Measurements from ENCODE around the gene LRMDA.

The LRMDA gene

GRCh38 chr10:75401569-75402485, 29.6 kb upstream of the LRMDA start, which contains the start of gene ZNF503:
ZNF503 (minus strand) TSS chr10:75401764; CDS start chr10:75401419, 345 bp downstream.
- DNase-seq (ENCODE audit: low read depth, low spot score): peak; percentile 99

GRCh38 chr10:75402486-75403143, 28.8 kb upstream of the LRMDA start:
- no peak for DNase-seq (ENCODE audit: low read depth, low spot score)

GRCh38 chr10:75403144-75403938, 28.1 kb upstream of the LRMDA start:
- DNase-seq (ENCODE audit: low read depth, low spot score): peak; percentile 61

GRCh38 chr10:75403939-75404814, 27.2 kb upstream of the LRMDA start:
- peak; percentile 45 for DNase-seq (ENCODE audit: low read depth, low spot score)

- peak; percentile 53 for DNase-seq (ENCODE audit: low read depth, low spot score)
These were observed 26.4 kb upstream of the LRMDA start for GRCh38 chr10:75404815-75405597.

DNA sequence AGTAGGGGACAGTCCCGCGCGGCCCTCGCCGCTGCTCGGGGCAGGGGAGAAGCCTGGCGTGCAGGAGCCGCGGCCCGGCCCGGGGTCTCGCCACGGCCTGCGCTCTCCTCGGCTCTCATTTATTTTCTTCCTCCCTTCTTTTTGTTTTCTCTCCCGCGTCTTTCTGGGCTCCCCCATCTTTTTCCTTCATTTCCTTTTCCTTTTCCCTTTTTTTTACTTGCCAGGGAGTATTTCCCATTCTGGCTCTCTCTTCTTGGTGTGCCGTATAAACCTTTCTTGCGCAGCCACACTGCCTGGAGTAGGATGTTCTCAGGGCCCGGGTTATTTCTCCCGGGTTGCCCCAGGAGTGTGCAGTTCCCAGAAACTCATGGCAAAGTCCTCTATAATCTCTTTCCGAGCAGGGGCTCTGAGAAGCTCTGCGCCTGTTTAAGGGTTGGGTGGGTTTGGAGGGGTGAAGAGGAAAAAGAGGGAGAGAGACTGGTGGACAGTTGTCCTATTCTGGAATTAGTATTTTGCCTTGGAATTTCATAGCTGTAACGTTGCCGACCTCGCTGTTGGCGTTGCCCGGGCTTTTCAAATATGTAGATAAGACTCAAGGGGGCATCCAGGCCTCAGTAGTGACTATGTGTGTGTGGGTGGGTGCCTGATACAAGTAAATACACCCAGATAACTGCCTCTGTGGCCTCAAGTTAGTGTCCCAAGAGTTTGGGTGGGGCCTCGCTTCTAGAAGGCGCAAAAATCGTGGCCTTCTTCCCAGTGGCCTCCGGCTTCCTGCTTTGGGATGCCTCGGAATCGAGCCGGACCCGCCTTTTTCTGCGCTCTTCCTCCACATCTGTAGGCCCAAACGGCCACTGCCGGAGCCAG, 25.6 kb upstream of the LRMDA start:
- peak; percentile 34 for DNase-seq (ENCODE audit: low read depth, low spot score)

GRCh38 chr10:75406462-75407223, 24.8 kb upstream of the LRMDA start:
- DNase-seq (ENCODE audit: low read depth, low spot score): no peak

GRCh38 chr10:75407224-75407712, 24.2 kb upstream of the LRMDA start:
- peak; percentile 48 for DNase-seq (ENCODE audit: low read depth, low spot score)

DNA sequence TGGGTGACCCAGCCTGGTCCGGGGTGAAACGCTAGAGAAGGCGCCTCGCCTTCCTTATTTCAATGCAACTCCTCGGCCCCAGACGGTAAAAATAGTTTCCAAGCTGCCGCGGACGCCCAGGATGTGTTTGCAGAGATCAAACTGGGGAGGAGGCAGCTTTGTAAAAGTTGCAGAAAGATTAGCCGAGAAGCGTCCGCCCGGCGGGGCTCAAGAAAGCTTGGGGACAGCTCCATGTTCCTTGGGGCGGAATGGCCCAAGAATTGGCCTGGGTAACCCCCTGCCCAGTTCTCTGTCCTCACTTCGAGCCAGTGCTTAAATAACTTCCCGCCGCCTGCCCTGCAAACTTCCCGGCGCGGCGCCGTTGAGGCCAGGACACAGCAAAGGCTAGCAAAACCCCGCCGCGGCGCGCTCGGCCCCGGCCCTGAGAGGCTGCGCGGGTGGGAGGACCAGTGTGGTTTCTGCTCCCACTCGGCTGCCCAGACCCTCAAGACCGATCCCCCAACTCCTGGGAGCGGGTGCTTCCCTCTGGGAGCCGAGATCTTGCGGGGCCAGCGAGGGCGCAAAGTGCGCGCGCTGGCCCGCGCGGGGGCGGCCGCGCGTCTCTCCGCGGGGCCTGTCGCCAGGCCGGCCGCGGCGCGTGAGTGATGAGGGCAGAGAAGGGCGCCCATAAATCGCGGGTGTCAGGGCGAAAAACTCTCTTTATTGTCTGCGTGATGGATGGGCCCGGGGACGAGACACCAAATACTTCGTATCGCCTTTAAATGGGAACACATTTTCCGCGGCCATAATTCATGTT, 23.5 kb upstream of the LRMDA start:
- peak; percentile 65 for DNase-seq (ENCODE audit: low read depth, low spot score)

GRCh38 chr10:75408509-75408875, 22.9 kb upstream of the LRMDA start:
- no peak for DNase-seq (ENCODE audit: low read depth, low spot score)

DNA sequence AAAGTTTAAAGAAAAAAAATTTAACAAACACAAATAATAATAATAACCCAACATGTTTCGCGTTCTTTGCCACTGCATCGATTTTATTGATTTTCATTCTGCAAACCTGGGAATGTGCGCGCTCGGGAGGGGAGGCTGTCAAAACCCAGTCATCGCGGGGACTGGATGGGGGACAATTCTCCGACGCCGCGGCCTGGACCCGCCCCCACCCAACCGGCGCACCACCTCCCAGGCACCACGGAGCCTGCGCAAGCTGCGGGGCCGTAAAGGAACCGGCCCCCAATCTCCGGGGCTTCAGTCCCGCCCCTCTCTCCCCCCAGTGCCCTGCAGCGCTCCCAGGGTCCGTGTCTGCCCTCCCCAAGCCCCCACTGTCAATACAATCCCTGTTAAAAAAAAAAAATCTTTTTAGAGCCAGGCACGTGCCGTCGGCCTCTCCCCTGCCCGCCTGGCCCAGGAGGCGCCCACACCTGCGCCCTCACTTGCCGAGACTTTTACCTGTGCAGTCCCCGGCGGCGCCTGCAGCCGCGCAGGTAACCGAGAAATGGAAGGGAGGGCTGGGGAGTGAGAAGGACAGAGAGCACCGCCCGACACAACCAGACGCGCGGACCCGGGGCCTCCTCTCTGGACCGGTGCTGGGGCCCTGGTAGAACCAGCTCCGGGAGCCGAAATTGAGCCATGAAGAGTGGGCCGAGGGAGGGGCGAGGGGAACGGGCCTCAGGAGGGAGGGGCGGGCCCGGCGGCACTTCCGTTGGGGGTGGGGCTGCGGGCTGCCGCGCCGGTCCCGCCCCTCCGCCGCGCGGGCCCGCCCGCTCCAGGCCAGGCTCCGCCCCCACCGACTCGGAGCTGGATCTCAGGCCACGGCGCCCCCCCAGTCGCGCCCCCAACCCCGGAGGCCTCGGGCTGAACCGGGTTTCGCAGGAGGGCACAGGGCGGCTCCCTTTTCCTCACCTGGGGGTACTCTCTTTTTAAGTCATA, 22.2 kb upstream of the LRMDA start:
- DNase-seq (ENCODE audit: low read depth, low spot score): peak; percentile 59

DNA sequence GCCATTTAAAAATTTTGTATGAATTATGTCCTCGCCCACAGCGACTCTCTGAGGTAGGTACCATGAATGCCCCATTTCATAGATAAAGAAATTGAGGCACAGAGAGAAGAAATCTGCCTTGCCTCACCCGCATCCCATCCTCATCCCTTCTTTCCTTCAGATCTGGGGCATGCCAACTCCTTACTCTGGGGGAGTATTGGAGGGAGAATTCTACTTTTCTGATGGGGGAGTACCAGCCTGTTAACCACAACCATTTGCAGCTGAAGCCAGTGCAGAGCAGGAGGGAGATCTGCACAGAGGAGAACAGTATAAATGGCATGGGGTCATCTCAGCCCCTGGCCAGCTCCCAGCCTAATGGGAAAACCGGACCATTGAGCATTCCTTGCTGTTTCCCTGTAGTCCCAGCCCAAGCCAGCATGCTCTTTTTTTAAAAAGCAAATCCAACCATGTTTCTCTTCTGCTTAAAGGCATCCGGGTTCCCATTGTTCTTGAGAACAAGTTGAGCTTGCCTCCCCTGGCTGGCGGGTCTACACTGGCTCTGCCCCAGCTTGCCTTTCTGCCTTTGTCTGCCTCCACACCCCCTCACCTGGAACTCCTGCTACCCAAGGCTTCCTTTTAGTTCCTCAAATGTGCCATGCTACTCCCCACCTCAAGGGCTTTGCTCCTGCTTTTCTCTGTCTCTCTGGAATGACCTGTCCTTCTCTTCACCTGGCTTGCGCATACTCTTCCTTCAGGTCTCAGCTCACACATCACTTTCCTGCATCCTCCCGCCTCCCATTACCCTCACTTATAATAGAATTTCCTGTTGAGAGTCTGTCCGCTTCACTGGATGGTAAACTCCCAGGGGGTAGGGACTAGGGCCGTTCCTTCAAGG, 21.1 kb upstream of the LRMDA start:
- no peak for DNase-seq (ENCODE audit: low read depth, low spot score)

- DNase-seq (ENCODE audit: low read depth, low spot score): no peak
These were observed 16.9 kb upstream of the LRMDA start for GRCh38 chr10:75414527-75414926.

- DNase-seq (ENCODE audit: low read depth, low spot score): peak; percentile 80
These were observed 13.9 kb upstream of the LRMDA start for GRCh38 chr10:75417522-75417927.

- no peak for DNase-seq (ENCODE audit: low read depth, low spot score)
These were observed 13.1 kb upstream of the LRMDA start for GRCh38 chr10:75418293-75418692.

All from astrocyte of the hippocampus (primary cell).